Type B pancreatic cell (in vitro differentiated cells): ENCODE results near the gene NETO1. TPM values are rescaled to one million over a fixed set of nuclear protein-coding genes. Genes with fewer than 3 reads are reported as not detected.

Experiments used
- DNase-seq: peaks from one replicate; pipeline ENCODE4 v3.0.0; 2021; ENCODE audit warnings: mixed read lengths; ENCODE audit not compliant: unreplicated experiment; ENCODE audit errors: extremely low spot score
- H3K27ac Mint-ChIP-seq: 2 replicates; pipeline ENCODE4 v1.8.0; 2021; ENCODE audit warnings: mild to moderate bottlenecking, mixed read lengths
- H3K27me3 Mint-ChIP-seq: 2 replicates; pipeline ENCODE4 v1.8.0; 2021; ENCODE audit warnings: mixed read lengths
- H3K36me3 Mint-ChIP-seq: 2 replicates; pipeline ENCODE4 v1.8.0; 2021; ENCODE audit warnings: mixed read lengths
- H3K4me1 Mint-ChIP-seq: one replicate; pipeline ENCODE4 v1.8.0; 2021; ENCODE audit warnings: mixed read lengths; ENCODE audit not compliant: unreplicated experiment
- H3K4me3 Mint-ChIP-seq: 2 replicates; pipeline ENCODE4 v1.8.0; 2021; ENCODE audit warnings: mild to moderate bottlenecking, mixed read lengths
- H3K9me3 Mint-ChIP-seq: 2 replicates; pipeline ENCODE4 v1.8.0; 2021; ENCODE audit warnings: mixed read lengths
- total RNA-seq: library from RNA; stranded (reverse); gene quantifications from 2 replicates; pipeline ENCODE4 v1.2.1, GENCODE V29; 2021; ENCODE audit warnings: low replicate concordance
- TF ChIP-seq, protein P1 (sequence below): fragments of 200-600 bp; sonication (generic); conservative IDR thresholded peaks from 2 replicates; pipeline ENCODE4 v1.5.0; 2021; ENCODE audit warnings: antibody characterized with exemption, mild to moderate bottlenecking

Gene NETO1
- total RNA-seq, 1 donor from 2014 or later, result 7.0 TPM

DNA sequence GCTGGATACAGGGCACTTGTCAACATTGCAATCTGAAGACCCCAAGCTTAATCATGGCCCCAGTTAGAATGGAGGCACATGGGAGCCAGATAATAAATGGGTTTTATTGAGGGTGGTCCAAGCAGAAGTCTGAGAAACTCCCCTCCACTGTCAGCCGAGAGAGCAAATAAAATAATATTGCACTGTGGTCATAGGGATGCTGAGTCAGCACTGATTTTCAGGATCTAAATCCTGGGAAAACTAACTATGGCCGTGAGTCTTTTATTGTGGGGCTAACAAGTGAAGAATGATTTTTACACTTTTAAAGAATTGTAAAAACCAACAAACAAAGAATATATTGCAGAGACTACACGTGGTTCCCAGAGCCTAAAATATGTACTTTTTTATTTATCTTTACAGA is 31.1 kb upstream of the NETO1 start:
- TF ChIP-seq, protein P1, sequence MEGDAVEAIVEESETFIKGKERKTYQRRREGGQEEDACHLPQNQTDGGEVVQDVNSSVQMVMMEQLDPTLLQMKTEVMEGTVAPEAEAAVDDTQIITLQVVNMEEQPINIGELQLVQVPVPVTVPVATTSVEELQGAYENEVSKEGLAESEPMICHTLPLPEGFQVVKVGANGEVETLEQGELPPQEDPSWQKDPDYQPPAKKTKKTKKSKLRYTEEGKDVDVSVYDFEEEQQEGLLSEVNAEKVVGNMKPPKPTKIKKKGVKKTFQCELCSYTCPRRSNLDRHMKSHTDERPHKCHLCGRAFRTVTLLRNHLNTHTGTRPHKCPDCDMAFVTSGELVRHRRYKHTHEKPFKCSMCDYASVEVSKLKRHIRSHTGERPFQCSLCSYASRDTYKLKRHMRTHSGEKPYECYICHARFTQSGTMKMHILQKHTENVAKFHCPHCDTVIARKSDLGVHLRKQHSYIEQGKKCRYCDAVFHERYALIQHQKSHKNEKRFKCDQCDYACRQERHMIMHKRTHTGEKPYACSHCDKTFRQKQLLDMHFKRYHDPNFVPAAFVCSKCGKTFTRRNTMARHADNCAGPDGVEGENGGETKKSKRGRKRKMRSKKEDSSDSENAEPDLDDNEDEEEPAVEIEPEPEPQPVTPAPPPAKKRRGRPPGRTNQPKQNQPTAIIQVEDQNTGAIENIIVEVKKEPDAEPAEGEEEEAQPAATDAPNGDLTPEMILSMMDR, result no peak
- Mint-ChIP-seq H3K27ac (no peak overlapping the region), H3K27me3 (peaks cover 7% of the 10 kb centered on the region), H3K9me3 (no peaks in the 10 kb centered on the region), H3K4me1 (no peaks in the 10 kb centered on the region), H3K4me3 (no peak overlapping the region), H3K36me3 (no peaks in the 10 kb centered on the region)
- DNase-seq, result no peak

GRCh38 chr18:72895548-72895947 is 27.8 kb upstream of the NETO1 start:
- no peak overlapping the region for H3K4me3 Mint-ChIP-seq
- TF ChIP-seq, protein P1, result no peak
- no peak overlapping the region for H3K27ac Mint-ChIP-seq
- no peak for DNase-seq
- H3K36me3 Mint-ChIP-seq, result no peaks in the 10 kb centered on the region
- no peaks in the 10 kb centered on the region for H3K9me3 Mint-ChIP-seq
- H3K27me3 Mint-ChIP-seq, result peaks cover 1% of the 10 kb centered on the region
- no peaks in the 10 kb centered on the region for H3K4me1 Mint-ChIP-seq

DNA sequence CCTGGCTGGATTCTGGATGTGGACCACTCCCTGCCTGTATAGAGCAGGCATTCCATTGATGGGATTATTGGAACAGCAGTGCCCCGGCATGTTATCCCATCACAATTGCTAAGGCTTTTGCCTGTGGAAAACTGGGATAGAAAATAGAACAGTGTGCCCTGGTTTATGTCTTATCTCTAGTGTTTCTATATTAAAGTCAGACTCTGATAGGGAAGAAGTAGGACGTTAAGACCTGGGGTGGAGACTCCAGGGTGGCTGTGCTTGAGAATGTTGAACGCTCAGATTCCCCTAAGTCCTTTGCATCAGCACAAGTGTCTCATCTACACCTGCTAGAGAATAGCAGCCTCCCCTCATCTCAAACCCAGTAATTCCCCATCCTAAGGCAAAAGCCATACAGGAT is 10.8 kb upstream of the NETO1 start:
- Mint-ChIP-seq H3K27ac (no peak overlapping the region), H3K27me3 (peaks cover 24% of the 10 kb centered on the region), H3K9me3 (peaks cover 3% of the 10 kb centered on the region), H3K4me3 (no peak overlapping the region), H3K36me3 (no peaks in the 10 kb centered on the region), H3K4me1 (no peaks in the 10 kb centered on the region)
- no peak for DNase-seq
- TF ChIP-seq, protein P1, result no peak

- TF ChIP-seq, protein P1, result no peak
- Mint-ChIP-seq H3K27ac (no peak overlapping the region), H3K36me3 (no peaks in the 10 kb centered on the region), H3K4me1 (no peaks in the 10 kb centered on the region), H3K4me3 (no peak overlapping the region), H3K27me3 (peaks cover 24% of the 10 kb centered on the region), H3K9me3 (no peaks in the 10 kb centered on the region)
- no peak for DNase-seq
Observed at GRCh38 chr18:72878143-72878542, 10.4 kb upstream of the NETO1 start.

DNA sequence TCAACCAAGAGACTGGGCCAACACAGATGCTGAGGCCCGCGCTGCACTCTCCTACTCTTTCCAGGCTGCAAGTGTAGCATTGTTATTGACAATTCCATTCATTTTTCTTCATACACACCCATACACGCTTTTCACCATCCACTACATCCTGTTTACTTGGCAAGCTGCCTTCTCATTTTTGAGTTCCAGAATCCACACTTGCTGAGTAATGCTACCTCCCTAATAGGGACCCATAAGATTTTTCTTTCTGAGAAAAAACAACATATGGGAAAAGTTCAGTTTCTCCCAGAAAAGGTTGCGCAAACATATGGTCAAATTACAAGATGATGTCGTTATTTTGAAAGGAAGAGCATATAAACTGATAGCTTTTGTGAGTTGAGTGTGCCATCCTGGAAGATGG is 3.3 kb upstream of the NETO1 start:
- Mint-ChIP-seq H3K36me3 (no peaks in the 10 kb centered on the region), H3K4me1 (no peaks in the 10 kb centered on the region), H3K27ac (no peak overlapping the region), H3K9me3 (no peaks in the 10 kb centered on the region), H3K4me3 (no peak overlapping the region), H3K27me3 (peaks cover 57% of the 10 kb centered on the region)
- DNase-seq, result no peak
- TF ChIP-seq, protein P1, result no peak
